Stimulated activated CD8-positive, alpha-beta memory T cell treated with anti-CD3 and anti-CD28 coated beads, Interleukin-2, amount 100 ng/mL, for 48 hours (primary cell): ENCODE data around the gene SLC22A15.
"Not testable (repeated sequence)": the region's sequence is repeated elsewhere in the genome, so short reads cannot be mapped to it uniquely, and the experiment has no call there.

Experiments
- DNase-seq, 2 donors: peaks; one replicate each; pipeline ENCODE4 v3.0.0-alpha.2; 2020; ENCODE audit warnings: low read depth in 2 of 2

Gene SLC22A15

DNA sequence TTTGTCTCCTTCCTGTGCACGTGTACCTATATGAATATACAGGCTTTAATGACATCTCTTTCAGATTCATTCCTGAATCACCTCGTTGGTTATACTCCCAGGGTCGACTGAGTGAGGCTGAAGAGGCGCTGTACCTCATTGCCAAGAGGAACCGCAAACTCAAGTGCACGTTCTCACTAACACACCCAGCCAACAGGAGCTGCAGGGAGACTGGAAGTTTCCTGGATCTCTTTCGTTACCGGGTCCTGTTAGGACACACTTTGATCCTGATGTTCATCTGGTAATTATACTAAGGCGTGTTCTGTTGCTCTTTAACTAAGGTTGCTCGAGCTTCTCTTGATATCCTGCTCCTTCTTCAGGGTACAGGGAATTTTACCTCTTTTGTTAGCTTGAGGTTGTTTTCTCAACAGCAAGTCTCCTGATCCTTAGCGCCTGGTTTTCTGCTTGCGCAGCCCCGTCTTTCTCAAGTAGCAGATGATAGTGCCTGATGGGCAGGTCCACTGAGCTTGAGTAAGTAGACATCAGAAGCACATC, 55.1 kb downstream of the SLC22A15 start:
- DNase-seq, result no peak

DNA sequence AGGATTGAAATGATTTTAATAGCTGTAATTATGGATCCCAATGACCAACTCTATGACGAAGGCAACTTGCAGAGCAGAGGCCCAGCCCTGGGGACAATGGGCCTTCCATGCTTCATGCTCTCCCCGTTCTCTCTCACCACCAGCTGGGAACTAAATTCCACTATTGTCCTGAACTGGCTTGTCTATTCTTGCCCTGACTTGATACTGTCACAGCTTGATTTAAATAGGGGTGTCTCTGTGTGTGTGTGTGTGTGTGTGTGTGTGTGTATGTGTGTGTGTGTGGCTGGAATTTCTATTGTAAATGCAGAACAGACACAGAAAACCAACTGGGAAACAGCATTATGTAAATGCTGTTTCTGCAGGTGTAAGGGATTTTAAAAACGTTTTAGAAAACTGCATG, 57.0 kb downstream of the SLC22A15 start:
- DNase-seq, result no peak

DNA sequence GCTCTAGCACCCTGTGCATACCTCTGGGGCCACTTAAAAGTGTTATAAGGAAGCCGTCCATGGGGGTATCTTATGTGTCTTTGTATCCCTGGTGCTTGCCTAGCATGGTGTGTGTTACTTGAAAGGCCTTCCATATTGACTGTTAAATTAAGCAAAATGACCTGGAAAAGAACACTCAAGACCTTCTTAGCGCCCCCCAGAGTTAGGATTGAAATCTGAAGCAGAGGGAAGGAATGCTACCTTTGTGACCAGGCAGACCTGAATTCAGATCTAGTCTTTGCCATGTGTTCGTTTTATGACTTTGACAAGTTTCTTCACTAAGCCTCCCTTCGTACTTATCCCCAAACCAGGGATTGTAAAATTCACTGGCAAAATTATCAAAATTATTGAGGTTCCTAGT, 59.9 kb downstream of the SLC22A15 start:
- DNase-seq, result no peak

DNA sequence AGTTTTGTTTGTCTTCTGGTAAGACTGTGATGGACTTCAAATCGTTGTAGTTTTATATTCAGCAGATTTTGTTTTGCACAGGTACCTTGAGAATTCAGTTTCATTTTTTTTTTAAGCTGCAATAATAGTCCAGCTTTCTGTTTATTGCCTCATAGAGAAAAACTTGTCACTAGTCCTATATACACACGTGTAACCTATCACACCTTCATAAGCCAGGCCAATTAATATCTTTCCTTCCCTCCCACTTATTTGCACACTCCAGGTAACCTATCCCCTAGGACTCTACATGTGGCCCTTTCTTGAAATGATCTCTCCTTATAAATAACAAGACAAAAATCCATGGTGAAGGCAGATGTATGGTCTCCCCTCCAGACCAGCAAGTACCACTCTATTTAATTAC, 62.4 kb downstream of the SLC22A15 start:
- DNase-seq, result no peak

DNA sequence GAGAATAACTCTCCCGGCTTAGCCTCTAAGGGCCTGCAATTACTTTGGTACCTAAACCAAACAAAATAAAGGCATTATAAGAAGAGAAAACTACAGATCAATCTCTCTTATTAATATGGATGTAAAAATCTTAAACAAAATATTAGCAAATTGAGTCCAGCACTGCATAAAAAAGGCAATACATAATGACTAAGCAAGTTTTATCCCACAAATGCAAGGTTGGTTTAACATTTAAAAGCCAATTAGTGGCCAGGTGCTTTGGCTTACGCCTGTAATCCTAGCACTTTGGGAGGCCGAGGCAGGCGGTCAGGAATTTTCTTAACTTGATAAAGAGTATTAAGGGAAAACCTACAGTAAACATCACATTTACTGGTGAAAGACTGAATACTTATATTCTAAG, 67.8 kb downstream of the SLC22A15 start:
- no peak for DNase-seq

DNA sequence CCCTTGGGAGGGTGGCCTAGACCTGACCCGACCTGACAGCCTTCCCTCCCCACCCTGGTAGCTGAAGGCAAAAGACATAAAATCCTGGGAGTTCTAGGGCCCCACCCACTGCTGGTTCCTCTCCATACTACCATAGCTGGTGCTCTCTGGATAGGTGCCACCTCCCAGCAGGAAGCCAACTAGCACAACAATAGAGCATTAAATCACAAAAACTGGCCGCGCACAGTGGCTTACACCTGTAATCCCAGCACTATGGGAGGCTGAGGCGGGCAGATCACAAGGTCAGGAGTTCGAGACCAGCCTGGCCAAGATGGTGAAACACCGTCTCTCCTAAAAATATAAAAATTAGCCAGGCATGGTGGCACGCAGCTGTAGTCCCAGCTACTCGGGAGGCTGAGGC, 70.6 kb downstream of the SLC22A15 start:
- DNase-seq, result not testable (repeated sequence)

DNA sequence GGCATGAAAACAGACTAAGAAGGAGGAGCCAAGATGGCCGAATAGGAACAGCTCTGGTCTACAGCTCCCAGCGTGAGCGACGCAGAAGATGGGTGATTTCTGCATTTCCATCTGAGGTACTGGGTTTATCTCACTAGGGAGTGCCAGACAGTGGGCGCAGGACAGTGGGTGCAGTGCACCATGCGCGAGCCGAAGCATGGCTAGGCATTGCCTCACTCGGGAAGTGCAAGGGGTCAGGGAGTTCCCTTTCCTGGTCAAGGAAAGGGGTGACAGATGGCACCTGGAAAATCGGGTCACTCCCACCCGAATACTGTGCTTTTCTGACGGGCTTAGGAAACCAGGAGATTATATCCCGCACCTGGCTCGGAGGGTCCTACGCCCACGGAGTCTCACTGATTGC, 75.6 kb downstream of the SLC22A15 start:
- DNase-seq, result not testable (repeated sequence)

DNA sequence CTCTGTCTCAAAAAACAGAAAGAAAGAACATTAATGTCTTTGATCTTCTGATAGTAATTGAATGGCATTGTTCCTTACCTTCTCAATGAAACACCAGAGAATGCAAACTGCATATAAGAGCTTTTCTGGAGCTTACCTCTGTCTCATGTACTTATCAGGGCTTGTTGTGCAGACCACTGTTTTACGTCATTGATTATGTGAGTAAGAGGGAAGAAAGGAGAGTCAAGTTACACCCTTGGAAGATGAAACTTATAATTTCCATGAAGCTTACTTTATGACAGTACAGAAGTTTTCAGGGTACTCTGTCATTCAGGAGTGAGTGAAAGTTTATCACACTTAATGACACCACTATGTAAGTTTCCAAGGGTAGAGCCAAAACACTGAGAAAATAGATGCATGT, 85.9 kb downstream of the SLC22A15 start:
- no peak for DNase-seq

DNA sequence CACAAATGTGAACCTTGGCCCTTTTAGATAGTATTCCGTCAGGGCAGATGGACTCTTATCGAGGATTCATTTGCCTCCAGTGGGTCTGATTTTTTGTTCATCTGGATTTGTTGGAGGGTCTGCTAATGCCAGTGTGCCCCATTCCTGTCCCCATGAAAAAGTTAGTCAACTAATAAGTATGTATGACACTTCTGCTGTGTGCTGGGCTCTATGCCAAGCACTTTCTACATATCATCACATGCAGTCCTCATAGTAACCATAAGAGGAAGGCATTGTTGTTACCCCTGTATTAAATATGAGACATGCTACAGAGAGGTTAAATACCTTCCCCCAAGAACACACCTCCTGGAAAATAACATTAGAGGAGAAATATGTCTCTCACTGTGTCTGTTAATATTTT, 88.3 kb downstream of the SLC22A15 start:
- no peak for DNase-seq

DNA sequence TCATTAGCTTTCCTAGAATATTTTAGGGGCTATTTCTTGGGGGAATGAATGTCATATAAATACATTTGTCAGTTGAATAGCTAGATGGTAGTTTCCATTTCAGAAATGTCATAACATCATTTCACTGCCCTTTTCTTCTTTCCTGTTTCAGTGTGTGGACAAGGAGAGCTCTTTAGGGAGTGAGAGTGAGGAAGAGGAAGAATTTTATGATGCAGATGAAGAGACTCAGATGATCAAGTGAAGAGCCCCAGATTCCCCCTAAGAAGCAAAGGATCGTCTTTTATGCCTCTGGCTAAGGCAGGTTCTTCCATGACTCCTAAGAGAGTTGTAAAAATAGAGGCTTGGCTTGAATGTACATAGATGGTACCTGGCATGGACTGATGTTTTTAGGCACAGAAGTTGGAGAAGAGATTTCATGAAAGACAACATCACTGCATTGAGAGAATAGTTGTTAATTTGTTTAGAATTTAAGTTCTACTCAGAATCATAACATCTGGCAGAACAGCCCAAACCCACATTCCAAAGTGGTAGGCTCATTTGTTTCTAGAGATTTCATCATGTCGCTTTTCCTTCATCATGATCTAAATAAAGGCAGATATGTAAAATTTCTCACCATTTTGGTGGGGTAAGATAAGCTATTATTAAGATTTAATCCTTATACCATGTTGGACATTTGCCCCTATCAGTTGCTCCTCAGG, 90.7 kb downstream of the SLC22A15 start:
- no peak for DNase-seq

DNA sequence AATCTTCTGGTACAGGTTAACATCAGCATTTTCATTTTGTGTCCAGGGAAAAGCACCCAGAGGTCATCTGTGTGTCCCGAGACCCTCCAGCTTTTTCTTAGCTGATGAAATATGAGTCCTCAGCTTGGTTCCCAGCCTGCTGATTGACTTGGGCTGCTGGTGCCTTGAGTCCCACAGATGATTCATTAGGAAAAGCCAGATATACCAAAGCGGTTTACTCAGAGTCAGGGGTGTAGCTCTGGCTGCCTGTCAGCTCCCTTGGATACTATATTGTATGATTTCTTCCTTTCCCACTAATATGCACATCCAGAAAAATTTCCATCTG, 91.2 kb downstream of the SLC22A15 start:
- DNase-seq, result no peak

DNA sequence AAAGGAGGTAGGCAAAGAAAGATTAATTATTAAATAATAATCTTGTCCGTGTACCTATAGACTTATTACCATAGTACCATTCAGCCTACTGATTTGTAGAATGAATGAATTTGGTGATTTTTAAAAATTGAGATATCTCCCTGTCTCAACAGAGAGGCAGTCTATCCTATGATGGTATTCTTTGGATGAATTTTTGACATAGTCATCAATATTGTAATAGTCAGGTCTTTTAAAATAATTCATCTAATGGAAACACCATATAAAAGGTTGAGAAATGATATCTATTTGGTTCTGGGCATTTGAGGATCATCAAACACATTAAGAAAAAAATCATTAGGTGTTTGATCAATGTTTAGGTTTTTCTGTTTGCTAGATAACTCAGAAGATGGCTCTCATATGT, 99.3 kb downstream of the SLC22A15 start:
- no peak for DNase-seq

DNA sequence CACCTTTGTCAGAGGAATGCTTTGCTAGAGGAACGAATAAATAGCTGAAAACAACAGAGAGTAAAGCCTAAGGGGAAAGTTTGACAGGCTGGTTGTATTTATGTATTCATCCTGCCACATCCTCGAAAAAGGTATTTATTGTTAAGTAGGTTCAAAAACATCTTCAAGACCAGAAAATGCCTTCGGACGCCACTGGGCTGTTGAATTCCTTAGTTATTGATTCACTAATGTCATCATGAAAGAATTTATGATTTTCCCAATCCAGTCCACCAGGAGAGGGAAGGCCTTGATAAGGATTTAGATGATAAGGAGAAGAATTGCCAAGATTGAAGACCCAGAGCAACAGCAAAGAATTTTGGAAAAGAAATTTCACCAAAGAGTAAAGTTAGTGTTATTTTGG, 99.7 kb downstream of the SLC22A15 start:
- DNase-seq, result no peak

DNA sequence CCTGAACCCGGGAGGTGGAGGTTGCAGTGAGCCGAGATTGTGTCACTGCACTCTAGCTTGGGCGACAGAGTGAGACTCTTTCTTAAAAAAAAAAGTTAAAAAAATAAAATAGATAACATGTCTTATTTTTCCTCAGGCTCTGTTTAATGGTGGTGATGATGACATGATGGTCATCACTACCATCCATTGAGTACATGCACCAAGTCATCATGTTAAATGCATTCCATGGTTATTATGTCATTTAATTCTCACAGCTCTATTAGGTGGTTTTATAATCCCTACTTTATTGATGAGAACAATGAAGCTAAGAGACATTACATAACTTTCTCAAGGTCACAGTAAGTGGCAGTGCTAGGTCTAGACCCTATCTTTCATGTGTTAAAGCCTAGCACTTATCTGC, 100.5 kb downstream of the SLC22A15 start:
- no peak for DNase-seq

DNA sequence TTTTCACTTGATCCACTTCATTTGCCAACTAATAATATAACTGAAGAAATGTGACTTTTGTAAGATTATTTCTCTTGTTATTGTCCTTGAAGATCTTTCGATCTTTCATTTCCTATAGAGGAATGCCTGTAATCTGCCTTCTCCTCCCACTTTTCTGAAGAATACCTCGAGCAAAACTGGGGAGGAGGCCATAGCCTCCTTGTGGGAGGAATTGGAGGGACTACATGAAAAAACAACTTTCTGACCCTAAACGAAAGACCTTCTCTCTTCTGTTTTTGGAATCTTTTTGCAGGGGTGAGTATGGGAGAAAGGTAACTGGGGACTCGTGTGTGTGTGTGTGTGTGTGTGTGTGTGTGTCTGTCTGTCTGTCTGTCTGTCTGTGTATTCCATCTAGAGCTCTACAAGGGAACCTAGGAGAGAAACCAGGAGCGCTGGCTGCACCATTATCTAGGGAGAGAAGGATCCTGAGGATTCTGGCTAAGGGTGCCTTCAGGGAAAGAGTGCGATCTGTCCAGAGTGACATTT, 102.4 kb downstream of the SLC22A15 start:
- no peak for DNase-seq

DNA sequence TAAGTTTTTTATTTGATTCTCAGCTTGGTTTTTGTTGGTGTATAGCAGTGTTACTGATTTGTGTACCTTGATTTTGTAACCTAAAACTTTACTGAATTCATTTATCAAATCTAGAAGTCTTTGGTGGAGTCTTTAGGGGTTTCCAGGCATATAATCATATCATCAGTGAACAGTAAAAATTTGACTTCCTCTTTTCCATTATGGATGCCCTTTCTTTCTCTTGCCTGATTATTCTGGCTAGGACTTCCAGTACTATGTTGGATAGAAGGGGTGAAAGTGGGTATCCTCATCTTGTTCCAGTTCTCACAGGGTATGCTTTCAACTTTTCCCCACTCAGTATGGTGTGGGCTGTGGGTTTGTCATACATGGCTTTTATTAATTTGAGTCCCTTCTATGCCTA, 111.3 kb downstream of the SLC22A15 start:
- no peak for DNase-seq

DNA sequence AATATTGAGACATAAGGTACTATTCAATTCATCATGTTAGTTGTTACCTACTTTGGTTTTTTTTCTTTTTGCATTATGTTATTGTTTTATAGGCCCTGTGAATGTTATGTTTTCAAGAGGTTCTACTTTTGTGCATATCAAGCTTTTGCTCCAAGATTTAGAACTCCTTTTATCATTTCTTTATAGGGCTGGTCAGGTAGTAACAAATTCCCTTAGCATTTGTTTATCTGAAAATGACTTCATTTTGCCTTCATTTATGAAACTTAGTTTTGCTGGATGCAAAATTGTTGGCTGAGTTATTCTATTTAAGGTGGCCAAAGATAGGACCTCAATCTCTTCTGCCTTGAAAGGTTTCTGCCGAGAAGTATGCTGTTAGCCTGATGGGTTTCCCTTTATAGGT, 113.6 kb downstream of the SLC22A15 start:
- no peak for DNase-seq

DNA sequence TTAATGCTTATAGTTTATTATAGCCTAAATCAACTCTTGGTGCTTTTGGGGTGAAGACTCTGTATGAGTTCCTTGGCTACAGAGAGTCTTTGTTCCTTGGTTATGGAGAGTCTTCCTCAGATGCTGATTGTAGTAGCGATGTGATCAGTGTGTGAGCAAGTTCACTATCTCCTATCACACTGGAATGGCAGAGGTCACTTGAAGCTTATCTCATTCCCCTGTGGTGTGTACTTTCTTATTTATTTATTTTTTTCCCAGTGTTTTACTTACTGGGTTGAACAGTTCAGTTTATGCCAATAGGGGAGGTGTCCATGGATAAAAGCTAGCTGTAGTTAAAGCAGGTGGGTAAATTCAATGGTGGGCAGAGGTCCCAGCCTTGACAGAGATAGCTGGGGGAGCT, 114.8 kb downstream of the SLC22A15 start:
- no peak for DNase-seq

DNA sequence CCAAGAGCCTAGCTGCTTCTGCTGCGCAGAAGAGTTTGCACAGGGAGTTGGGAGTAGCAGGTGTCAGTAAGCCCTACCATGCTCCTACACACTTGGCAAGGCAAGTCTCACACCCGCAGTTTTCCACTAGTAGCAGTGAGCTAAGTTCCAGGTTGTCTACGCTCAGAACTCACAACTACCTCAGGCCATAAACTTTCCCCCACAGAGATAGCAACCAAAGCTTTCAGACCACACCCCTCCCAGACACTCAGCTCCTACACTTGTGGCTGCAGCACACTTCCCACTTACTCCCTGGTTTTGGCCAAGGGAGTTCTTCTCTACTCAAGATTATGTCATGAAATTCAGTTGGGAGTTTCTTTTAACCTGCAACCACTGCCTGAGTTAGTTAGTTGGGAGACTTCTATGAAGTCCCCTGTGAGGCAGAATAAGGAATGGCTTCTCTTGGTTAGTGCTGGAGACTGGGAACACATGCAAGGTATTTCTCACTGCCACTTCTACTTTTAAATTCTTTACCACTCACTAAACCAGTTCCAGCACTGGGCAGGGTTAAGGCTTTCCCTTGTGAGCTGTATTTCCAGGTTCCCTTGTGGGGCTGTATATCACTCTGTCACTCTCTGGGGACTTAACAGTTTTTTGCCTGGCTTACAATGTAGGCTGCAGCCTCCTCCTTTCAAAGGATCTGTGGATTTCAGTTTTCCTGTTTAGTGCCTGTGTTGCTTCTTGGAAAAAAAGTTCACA, 116.6 kb downstream of the SLC22A15 start:
- no peak for DNase-seq

DNA sequence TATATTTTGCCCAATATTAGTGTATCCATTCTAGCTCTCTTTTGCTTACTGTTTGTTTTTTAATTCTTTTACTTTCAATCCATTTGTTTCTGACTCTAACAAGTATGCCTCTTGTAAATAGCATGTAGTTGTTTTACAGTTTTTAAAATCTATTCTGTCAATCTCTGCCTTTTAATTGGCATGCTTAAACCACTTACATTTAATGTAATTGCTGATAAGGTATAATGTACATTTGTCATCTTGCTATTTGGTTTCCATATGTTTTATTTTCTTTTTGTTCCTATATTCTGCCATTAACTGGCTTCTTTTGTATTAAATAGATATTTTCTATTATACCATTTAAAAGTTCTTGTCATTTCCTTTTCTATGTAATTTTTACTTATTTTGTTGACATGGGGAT, 118.7 kb downstream of the SLC22A15 start:
- DNase-seq, result no peak

DNA sequence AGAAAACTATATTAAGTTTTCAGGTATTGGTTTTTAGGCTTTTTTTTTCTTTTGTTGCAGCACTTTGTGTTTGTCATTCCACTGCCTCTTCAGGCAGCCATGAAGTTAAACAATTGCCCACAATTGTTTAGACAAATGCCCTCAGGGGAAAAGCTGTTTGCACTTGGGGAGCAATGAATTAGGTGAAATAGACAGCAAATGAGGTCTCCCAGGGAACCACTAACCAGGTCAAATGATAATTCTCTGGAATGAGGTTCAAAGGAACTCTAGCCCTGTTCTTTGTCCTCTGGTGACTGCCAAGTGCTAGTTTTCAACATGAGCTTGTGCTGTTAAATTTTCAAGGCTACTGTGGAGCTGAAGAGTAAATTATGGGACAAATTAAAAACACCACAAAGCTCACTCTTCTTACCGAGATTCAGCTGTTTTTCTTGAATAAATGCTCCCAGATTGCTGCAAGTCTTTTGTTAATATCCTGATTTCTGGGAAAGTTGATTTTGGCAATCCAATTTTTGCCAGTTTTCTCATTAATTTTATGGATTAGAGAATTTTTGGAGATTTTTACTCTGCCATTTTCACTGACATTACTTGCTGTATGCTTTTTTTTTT, 119.8 kb downstream of the SLC22A15 start:
- no peak for DNase-seq

DNA sequence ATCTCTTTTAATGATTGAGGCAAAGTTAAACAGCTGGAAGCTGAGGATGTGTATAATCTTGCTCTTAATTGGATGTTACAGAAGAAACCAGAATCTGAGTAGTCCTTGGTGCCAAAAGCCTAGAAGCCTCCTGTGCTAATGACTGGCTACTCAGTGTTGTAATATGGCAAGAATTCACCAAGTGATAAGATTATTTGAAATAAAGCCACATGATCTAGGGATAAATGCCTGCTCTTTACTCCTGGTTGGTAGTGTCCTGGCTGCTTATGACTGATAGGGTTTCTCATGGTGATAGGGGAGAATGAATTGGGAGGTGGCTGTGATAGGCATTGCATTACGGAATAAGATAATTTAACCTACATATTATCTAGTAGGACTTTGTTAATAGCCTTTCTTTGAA, 121.3 kb downstream of the SLC22A15 start:
- DNase-seq, result no peak

DNA sequence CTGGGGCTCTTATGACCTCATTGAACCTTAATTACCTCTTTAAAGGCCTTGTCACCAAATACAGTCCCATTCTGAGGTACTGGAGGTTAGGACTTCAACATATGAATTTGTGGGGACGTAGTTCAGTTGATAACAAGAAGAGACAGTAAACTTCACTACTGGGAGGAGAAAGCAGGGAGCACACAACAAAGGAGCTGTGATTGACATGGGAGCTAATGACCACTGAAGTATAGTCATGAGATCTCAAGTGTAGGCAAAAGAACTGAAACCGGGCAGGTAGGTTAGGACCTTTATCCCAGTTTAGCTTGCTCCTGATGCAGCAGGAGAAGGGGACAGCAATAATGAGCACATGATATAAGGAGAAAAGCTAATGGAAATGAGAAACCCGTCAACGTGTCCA, 123.1 kb downstream of the SLC22A15 start:
- no peak for DNase-seq
